Brain microvascular endothelial cell (primary cell): ENCODE data around the gene ALKBH7.

Experiments used
- DNase-seq: peaks from one replicate; pipeline ENCODE4 v3.0.0-alpha.2; 2020
- H3K27ac ChIP-seq: fragments of 250-450 bp; sonication (Bioruptor Pico); 2 replicates; pipeline ENCODE4 v1.5.1; 2020; ENCODE audit warnings: mild to moderate bottlenecking, moderate library complexity
- H3K27me3 ChIP-seq: fragments of 250-450 bp; sonication (Bioruptor Pico); replicated peaks from 2 replicates; pipeline ENCODE4 v1.5.1; 2020; ENCODE audit warnings: mild to moderate bottlenecking
- H3K36me3 ChIP-seq: fragments of 250-450 bp; sonication (Bioruptor Pico); replicated peaks from 2 replicates; pipeline ENCODE4 v1.5.1; 2020; ENCODE audit warnings: mild to moderate bottlenecking
- H3K4me3 ChIP-seq: 2 replicates; pipeline ENCODE4 v1.5.1; 2011; ENCODE audit warnings: low read depth, mild to moderate bottlenecking, control low read depth, low read length, moderate library complexity
- in situ Hi-C: cut with HindIII; loops from 2 replicates; pipeline ENCODE4 v1.10.0; 2017; ENCODE audit warnings: low sequenced_read_pairs, low pct_ligation_motif_present
- TF ChIP-seq, protein P1 (sequence below): IDR thresholded peaks from 2 replicates; pipeline ENCODE4 v1.5.1; 2011; ENCODE audit warnings: low read depth, mild to moderate bottlenecking, moderate library complexity, low read length, control low read depth, inconsistent platforms; ENCODE audit errors: missing control alignments

Gene ALKBH7

DNA sequence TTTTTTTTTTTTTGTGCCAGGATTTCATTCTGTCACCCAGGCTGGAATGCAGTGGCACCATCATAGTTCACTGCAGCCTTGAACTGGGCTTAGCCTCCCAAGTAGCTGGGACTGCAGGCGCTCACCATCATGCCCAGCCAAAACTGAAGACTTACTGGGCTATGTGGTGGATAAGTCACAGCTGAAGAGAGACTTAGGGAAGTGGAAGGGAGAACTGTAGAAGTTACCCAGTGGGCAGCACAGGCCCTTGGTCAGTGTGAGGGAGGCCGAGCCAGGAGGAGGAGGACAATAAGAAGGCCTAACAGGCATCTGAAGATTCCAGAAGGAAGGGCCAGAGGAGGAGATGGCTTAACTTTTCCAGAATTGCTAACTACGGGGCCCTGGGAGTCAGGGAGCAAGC lies 7.2 kb downstream of the ALKBH7 start:
- TF ChIP-seq, protein P1, sequence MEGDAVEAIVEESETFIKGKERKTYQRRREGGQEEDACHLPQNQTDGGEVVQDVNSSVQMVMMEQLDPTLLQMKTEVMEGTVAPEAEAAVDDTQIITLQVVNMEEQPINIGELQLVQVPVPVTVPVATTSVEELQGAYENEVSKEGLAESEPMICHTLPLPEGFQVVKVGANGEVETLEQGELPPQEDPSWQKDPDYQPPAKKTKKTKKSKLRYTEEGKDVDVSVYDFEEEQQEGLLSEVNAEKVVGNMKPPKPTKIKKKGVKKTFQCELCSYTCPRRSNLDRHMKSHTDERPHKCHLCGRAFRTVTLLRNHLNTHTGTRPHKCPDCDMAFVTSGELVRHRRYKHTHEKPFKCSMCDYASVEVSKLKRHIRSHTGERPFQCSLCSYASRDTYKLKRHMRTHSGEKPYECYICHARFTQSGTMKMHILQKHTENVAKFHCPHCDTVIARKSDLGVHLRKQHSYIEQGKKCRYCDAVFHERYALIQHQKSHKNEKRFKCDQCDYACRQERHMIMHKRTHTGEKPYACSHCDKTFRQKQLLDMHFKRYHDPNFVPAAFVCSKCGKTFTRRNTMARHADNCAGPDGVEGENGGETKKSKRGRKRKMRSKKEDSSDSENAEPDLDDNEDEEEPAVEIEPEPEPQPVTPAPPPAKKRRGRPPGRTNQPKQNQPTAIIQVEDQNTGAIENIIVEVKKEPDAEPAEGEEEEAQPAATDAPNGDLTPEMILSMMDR, result no peak
- Histone ChIP-seq H3K27me3 (no peaks in the 10 kb centered on the region), H3K36me3 (peaks cover 57% of the 10 kb centered on the region), H3K27ac (no peak overlapping the region), H3K4me3 (no peak overlapping the region)
- DNase-seq, result no peak
- in situ Hi-C loops, result no loop called here

DNA sequence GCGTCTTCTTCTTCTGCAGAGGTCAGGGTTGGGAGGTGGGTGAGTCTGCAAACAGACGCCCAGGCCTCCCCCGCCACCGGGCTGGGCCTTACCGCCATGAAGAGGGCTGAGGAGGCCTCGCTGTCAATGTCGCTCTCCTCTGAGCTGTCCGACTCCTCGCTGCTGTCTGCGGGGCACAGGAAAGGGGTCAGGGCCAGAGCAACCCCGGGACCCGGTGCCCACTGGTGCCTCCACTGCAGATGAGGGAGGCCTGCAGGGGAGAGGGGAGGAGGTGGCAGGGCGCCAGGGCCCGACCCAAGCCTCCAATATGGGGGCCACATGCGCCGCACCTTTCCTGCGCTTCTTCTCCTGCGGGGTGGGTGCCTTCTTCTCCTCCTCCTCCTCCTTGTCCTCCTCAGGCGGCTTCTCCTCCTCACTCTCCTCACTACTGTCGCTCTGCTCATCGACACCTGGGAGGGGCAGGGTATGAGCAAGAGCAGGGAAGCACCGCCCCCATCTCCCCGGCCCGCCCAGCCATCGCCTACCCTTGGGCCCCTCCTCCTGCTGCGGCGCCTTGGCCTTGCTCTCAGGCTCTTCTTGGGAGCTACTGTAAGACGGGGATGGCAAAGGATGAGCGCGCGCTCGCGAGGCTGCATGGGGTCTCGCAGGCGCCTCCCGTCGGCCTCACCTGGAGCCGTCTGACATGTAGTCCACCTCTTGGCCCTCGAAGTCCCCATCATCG lies 8.6 kb downstream of the ALKBH7 start:
- peaks cover 69% of the 10 kb centered on the region for H3K36me3 ChIP-seq
- TF ChIP-seq, protein P1, result no peak

DNA sequence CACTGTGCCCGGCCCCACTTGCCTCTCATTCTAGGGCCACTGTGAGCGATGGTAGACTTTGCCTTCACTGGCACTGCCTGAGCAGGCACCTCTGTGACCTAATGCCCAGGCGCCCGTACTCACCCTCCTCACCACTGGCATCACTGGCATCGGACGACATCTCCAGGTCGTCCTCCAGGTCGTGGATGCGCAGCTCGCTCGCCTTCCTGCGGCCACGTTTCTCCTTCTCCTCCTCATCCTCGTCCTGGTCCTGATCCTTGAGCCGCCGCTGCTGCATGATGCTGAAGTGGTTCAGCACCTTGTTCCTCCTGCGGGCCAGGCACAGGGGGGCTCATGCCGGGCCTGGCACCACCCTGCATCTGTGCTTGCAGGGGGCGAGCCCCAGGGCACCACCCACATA lies 10.6 kb downstream of the ALKBH7 start:
- peaks cover 86% of the 10 kb centered on the region for H3K36me3 ChIP-seq
- H3K27me3 ChIP-seq, result no peaks in the 10 kb centered on the region
- TF ChIP-seq, protein P1, result no peak
- in situ Hi-C loops, result no loop called here
- no peak overlapping the region for H3K27ac ChIP-seq
- no peak overlapping the region for H3K4me3 ChIP-seq
- DNase-seq, result no peak

More for the DNA sequence above, 8.6 kb downstream of the ALKBH7 start:
- in situ Hi-C loops, result no loop called here
- H3K27ac ChIP-seq, result no peak overlapping the region
- no peak overlapping the region for H3K4me3 ChIP-seq
- no peak for DNase-seq
- H3K27me3 ChIP-seq, result no peaks in the 10 kb centered on the region

DNA sequence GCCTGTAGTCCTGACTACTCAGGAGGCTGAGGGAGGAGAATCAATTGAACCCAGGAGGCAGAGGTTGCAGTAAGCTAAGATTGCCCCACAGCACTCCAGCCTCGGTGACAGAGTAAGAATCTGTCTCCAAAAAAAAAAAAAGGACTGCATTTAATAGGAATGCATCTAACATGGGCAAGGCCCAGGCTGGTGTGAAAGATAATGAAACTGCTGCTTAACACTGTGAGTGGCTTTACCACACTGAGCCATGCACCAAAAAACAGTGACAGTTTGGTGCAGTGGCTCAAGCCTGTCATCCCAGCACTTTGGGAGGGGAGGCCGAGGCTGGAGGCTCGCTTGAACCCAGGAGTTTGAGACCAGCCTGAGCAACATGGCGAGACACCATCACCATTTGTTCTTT lies 11.8 kb downstream of the ALKBH7 start:
- TF ChIP-seq, protein P1, result no peak
- no peak overlapping the region for H3K27ac ChIP-seq
- H3K4me3 ChIP-seq, result no peak overlapping the region
- in situ Hi-C loops, result no loop called here
- peaks cover 85% of the 10 kb centered on the region for H3K36me3 ChIP-seq
- DNase-seq, result no peak
- H3K27me3 ChIP-seq, result no peaks in the 10 kb centered on the region

DNA sequence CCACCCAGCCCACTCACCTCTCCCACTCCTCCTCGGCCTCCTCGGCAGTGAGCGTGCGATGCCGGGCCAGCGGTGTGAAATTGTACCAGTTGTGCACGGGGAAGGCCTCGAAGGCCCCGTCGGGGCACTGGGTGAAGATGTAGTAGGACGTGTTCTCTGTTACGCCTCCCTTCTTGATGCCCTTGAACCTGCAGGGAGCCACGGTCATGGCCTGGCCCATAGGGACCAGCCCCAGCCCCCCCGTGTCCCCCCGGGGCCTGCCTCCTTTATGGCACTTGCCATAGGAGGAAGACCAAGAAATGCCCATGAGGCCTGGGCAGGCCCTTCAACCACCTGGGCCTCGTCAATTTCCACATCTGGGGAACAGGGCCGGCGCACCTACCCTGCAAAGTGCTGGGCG lies 14.8 kb downstream of the ALKBH7 start:
- in situ Hi-C loops, result no loop called here
- Histone ChIP-seq H3K36me3 (peaks cover 62% of the 10 kb centered on the region), H3K4me3 (no peak overlapping the region), H3K27ac (no peak overlapping the region), H3K27me3 (no peaks in the 10 kb centered on the region)
- no peak for DNase-seq
- TF ChIP-seq, protein P1, result no peak
